ENCODE measurements around the gene SPEM1. TPM values are rescaled to one million over a fixed set of nuclear protein-coding genes. Genes with fewer than 3 reads are reported as not detected.

The SPEM1 gene
- total RNA-seq, 1 donor from 2014 or later = not detected

DNA sequence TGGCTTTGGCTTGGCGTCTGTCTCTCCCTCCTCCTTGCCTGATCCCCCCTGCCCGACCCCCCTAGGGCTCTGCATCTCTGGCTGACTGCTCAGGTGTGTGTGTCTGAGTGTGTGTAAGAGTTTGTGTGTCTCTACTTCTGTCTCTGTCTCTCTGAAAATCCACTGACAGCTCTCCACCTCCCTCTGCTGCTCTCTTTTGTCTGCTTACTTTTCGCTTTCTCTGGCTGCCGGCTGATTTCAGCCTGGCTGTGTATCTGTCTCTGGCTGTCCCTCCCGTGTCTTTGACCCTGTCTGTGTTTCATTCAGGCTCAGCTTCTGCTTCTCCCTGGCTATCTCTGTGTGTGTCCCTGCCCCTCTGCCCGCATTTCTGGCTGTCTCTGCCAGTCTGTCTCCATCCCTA, 3.8 kb upstream of the SPEM1 start:
- no peak for DNase-seq
- no peaks in the 10 kb centered on the region for H3K9me3 ChIP-seq (replicated peaks)
- TF ChIP-seq, protein P1, sequence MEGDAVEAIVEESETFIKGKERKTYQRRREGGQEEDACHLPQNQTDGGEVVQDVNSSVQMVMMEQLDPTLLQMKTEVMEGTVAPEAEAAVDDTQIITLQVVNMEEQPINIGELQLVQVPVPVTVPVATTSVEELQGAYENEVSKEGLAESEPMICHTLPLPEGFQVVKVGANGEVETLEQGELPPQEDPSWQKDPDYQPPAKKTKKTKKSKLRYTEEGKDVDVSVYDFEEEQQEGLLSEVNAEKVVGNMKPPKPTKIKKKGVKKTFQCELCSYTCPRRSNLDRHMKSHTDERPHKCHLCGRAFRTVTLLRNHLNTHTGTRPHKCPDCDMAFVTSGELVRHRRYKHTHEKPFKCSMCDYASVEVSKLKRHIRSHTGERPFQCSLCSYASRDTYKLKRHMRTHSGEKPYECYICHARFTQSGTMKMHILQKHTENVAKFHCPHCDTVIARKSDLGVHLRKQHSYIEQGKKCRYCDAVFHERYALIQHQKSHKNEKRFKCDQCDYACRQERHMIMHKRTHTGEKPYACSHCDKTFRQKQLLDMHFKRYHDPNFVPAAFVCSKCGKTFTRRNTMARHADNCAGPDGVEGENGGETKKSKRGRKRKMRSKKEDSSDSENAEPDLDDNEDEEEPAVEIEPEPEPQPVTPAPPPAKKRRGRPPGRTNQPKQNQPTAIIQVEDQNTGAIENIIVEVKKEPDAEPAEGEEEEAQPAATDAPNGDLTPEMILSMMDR (IDR thresholded peaks at IDR 0.05; ENCODE audit: borderline replicate concordance) = no peak
- no peaks in the 10 kb centered on the region for H3K27me3 ChIP-seq (ENCODE audit: low read depth)
- H3K4me3 ChIP-seq = no peak overlapping the region
- intact Hi-C loops (cut with micrococcal nuclease) = no loop called here
- no peaks in the 10 kb centered on the region for H3K4me1 ChIP-seq
- no peaks in the 10 kb centered on the region for H3K36me3 ChIP-seq
- H3K27ac ChIP-seq (replicated peaks) = no peak overlapping the region

DNA sequence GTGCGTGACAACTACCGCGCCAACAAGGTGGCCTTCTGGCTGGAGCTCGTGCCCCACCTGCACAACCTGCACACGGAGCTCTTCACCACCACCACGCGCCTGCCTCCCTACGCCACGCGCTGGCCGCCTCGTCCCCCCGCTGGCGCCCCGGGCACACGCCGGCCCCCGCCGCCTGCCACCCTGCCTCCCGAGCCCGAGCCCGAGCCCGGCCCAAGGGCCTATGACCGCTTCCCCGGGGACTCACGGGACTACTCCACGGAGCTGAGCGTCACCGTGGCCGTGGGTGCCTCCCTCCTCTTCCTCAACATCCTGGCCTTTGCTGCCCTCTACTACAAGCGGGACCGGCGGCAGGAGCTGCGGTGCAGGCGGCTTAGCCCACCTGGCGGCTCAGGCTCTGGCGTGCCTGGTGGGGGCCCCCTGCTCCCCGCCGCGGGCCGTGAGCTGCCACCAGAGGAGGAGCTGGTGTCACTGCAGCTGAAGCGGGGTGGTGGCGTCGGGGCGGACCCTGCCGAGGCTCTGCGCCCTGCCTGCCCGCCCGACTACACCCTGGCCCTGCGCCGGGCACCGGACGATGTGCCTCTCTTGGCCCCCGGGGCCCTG, 3.0 kb upstream of the SPEM1 start:
- Histone ChIP-seq H3K27ac (replicated peaks) (no peak overlapping the region), H3K27me3 (ENCODE audit: low read depth) (no peaks in the 10 kb centered on the region), H3K9me3 (replicated peaks) (no peaks in the 10 kb centered on the region), H3K4me3 (no peak overlapping the region), H3K4me1 (no peaks in the 10 kb centered on the region), H3K36me3 (no peaks in the 10 kb centered on the region)
- no peak for DNase-seq
- intact Hi-C loops (cut with micrococcal nuclease) = no loop called here
- TF ChIP-seq, protein P1 (IDR thresholded peaks at IDR 0.05; ENCODE audit: borderline replicate concordance) = no peak

DNA sequence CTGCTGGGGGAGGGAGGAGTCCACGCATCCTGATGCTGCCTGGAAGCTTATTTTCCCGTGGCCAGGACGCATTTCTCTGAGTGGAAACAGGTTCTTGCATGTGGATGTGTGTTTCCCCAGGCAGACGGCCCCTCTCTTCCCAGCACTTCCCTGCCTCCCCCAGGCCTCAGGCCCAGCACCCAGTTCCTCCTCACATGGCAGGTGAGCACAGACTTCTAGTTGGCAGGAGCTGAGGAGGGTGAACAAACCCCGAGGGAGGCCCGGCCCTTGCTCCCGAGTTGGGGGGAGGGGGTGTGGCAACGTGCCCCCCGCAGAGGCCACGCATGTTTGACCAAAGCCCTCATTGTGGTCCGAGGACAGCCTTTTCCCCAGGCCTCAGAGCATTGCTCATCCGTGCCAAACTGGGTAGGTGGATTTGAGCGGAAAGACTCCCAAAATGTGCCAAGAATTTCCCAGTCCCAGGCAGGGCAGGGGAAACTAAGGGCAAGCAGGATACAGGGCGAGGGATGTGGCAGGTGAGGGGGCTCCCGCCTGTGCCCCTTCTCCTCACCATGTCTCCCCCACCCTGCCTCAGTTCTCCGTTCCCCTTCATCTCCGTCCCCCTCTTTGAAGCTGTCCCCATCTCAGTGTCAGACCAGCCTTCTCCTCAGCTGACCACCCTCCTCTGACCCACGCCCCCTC, 1.5 kb upstream of the SPEM1 start:
- intact Hi-C loops (cut with micrococcal nuclease) = no loop called here
- Histone ChIP-seq H3K27ac (replicated peaks) (no peak overlapping the region), H3K9me3 (replicated peaks) (no peaks in the 10 kb centered on the region), H3K36me3 (no peaks in the 10 kb centered on the region), H3K27me3 (ENCODE audit: low read depth) (no peaks in the 10 kb centered on the region), H3K4me3 (no peak overlapping the region), H3K4me1 (no peaks in the 10 kb centered on the region)
- no peak for DNase-seq
- TF ChIP-seq, protein P1 (IDR thresholded peaks at IDR 0.05; ENCODE audit: borderline replicate concordance) = no peak

DNA sequence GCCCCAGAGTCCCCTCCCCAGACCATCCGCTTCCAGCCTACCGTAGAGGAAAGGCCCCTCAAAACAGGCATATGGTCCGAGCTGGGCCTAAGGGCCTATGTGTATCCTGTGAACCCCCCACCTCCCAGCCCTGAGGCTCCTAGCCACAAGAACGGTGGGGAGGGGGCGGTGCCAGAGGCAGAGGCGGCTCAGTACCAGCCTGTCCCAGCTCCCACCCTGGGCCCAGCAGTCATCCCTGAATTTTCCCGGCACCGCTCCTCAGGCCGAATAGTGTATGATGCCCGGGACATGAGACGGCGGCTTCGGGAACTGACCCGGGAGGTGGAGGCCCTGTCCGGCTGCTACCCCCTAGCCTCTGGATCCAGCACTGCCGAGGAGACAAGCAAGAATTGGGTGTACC, 1.1 kb downstream of the SPEM1 start:
- DNase-seq = no peak
- H3K4me3 ChIP-seq = no peak overlapping the region
- no peaks in the 10 kb centered on the region for H3K9me3 ChIP-seq (replicated peaks)
- H3K27ac ChIP-seq (replicated peaks) = no peak overlapping the region
- no peaks in the 10 kb centered on the region for H3K27me3 ChIP-seq (ENCODE audit: low read depth)
- TF ChIP-seq, protein P1 (IDR thresholded peaks at IDR 0.05; ENCODE audit: borderline replicate concordance) = no peak
- H3K36me3 ChIP-seq = no peaks in the 10 kb centered on the region
- H3K4me1 ChIP-seq = no peaks in the 10 kb centered on the region
- intact Hi-C loops (cut with micrococcal nuclease) = no loop called here

DNA sequence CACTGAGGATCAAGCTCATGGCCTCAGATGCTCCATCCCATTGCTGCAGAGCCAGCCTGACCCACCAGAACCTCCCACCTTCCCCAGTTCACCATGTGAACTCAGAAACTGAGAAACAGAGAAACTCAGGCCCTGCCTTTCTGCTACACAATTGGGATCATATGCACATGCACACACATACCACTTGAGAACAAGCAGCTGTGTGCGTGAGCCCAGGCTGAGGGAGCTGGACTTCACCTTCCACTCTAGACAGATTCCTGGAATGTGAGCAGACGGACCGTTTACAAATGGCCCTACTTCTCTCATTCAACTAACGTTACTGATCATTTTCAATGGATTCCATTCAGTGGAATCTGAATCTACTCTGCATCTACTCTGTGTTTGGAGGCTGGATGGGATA, 3.6 kb downstream of the SPEM1 start:
- Histone ChIP-seq H3K4me1 (no peaks in the 10 kb centered on the region), H3K4me3 (no peak overlapping the region), H3K27me3 (ENCODE audit: low read depth) (no peaks in the 10 kb centered on the region), H3K36me3 (no peaks in the 10 kb centered on the region), H3K27ac (replicated peaks) (no peak overlapping the region), H3K9me3 (replicated peaks) (no peaks in the 10 kb centered on the region)
- TF ChIP-seq, protein P1 (IDR thresholded peaks at IDR 0.05; ENCODE audit: borderline replicate concordance) = no peak
- intact Hi-C loops (cut with micrococcal nuclease) = no loop called here
- no peak for DNase-seq
